ENCODE data around the gene UBA3.
A peak's percentile ranks its signal among the peaks of the same experiment; 100 is the strongest.

Gene UBA3

DNA sequence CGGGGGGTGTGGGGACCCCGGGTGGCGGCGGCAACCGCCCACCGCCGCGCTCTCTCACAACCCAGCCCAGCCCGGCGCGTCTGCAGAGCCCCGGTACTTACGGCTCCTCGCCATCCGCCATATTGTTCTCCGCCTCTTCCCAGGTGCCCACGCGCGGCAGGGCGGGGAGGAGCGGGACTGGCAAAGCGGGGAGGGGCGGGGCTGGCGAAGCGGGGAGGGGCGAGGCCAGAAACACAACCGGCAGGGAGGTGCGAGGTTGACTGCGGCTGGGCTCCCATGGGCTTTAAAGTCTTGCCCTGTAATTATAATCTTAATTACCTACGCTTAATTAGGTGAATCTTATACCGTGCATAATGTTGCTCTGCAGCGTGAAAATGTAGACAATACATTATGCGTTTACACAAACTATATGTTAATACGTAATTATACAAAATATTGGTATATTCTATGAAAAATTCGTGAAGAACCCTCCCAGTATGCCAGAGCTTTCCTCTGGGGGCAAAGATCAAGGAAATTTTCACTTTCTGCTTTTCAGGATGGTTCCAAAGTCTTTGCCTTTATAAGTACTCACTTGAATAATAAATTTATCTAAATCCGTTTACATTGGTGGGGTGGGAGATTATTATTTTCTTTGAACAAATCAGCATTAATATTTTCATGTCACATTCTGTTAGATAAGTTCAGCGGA is at the start of gene UBA3:
UBA3 (minus strand) TSS at position 133 of the 688 bp plus-strand sequence; CDS start at position 121, 12 bp downstream.
- DNase-seq (ENCODE audit: low read depth) = peak; percentile 56

GRCh38 chr3:69129531-69129930 is 49.4 kb upstream of the UBA3 start:
- DNase-seq (ENCODE audit: low read depth) = peak; percentile 47

- no peak for DNase-seq (ENCODE audit: low read depth)
Observed at GRCh38 chr3:69128509-69128908, 48.3 kb upstream of the UBA3 start.

DNA sequence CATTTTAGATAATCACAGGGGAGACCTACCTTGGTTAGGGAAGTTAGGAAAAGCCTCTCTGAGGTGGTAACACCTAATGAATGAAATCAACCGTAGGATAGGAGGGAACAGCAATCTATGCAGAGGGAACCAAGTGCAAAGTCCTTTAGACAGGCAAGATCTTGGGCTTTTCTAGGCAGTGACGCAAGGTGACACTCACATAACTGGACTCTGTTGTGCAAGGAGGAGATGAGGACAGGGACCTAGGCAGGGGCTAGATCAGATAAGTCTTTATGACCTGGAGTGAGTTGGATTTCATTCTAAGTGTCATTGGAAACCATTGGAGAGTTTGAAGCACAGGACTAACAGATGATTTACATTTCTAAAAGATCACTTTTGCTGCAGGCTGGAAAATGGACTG is 46.8 kb upstream of the UBA3 start:
- DNase-seq (ENCODE audit: low read depth) = no peak

- DNase-seq (ENCODE audit: low read depth) = no peak
Observed at GRCh38 chr3:69126216-69126615, 46.1 kb upstream of the UBA3 start.

- DNase-seq (ENCODE audit: low read depth) = no peak
Observed at GRCh38 chr3:69122403-69122802, 42.2 kb upstream of the UBA3 start, which contains the start of gene LMOD3. TSS of gene LMOD3 (minus strand) at chr3:69122595. CDS start at chr3:69122386, 209 bp downstream.

DNA sequence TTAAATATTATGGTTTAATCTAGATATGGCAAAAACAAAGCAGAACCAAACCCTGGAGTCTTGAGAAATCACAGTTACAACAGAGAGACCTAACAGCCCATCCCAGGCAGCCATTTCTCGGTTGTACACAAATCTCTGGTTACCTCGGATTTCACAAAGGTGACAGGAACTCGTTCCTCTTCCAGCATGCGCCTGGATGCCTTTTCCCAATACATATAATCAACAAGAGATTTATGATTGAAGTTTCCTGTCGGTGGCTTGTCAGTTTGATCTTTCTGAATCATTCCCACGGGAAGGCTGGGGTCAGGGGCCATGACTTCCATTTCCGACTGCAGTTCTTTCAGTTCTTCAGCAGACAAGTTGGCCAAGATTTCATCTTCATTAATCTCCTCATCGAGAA is 41.8 kb upstream of the UBA3 start:
- DNase-seq (ENCODE audit: low read depth) = no peak

DNA sequence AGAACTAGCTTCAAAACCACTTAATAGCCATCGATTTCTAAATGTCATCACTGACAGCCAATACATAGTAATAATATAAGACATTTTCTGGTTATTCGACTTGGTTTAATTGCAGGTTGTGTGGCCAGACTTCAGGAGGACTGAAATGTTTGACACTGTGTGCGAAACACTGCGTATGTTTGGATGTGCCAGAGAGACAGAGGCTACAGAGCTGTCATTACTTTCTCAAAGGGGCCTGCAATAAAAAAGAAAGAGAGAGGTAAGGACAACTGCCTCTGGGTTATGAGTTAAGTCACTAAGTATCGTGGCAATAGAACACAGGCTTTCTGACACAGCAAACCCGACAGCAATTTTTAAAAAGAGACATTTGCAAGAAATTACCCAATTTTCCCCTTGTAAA is 41.3 kb upstream of the UBA3 start:
- DNase-seq (ENCODE audit: low read depth) = no peak

GRCh38 chr3:69120879-69121464 is 40.8 kb upstream of the UBA3 start:
- DNase-seq (ENCODE audit: low read depth) = peak; percentile 42

- DNase-seq (ENCODE audit: low read depth) = no peak
Observed at GRCh38 chr3:69119681-69120080, 39.5 kb upstream of the UBA3 start.

DNA sequence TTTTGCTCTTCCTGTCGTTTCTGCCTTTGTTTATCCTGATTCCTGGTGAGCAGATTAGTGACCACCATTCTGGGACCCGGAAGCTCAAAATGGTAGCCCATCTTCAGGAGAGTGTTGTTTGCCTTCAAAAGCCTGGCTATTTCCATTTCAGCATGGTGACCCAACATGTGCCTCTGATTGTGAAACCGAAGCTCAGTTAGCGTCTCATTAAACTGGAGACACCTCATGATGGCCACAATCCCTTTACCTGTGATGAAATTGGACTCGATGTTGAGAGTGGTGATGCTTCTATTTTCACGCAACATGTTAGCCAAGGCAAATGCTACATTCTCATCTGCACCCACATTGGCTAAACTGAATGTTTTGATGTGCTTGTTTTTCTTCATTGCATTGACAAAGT is 39.0 kb upstream of the UBA3 start:
- no peak for DNase-seq (ENCODE audit: low read depth)

- no peak for DNase-seq (ENCODE audit: low read depth)
Observed at GRCh38 chr3:69118555-69118954, 38.4 kb upstream of the UBA3 start.

DNA sequence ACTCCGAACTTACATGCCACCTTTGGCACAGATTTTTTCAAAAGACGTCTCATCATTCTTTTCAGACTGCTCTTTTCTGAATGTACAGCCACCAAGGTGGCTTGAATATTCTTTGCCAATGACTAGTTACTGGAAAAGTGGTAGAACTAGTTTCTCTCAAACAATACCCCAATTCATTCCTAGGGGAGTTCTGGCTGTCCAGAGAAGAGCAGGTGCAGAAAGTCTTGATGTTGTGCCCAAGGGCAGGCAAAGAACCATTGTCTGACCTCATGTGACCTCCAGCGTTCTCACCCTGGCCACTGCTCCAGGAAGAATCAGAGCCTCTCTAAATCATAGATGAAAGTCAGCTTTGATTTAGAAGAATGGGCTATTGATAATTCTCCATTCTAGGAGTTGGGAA is 36.7 kb upstream of the UBA3 start:
- DNase-seq (ENCODE audit: low read depth) = no peak

DNA sequence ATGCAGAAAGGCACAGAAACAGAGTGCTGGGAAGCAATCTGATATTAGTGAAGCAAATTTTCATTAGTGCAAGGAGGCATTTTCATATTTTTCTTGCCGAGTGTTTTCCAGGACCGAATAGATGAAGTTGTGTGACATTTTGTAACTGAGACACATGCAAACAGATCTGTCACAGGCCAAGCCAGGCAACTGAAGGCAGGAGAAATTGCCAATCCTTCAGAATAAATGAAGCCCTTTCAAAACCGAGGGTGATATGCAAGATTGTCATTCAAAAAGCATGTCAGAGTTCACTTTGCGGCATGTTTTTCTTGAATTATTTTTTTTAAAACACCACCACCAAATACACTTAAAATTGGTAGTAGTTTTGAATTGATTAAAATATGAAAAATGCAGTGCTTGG is 36.0 kb upstream of the UBA3 start:
- DNase-seq (ENCODE audit: low read depth) = no peak

DNA sequence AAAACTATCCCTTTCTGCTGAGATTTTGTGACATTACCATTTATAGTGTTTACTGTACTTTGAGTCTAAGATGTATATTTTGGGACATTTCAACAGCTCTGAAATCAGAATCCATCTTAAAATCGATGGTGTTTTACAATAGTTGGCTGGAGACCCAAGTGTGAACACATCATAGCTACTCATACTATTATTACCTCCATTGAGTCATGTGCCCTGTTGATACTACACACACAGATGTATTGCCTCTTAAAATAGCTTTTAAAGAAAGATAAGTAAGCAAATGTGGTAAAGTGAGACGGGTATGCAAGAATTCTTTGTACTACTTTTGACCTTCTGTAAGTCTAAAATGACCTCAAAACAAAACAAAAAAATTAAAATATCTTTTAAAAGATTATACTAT is 35.6 kb upstream of the UBA3 start:
- no peak for DNase-seq (ENCODE audit: low read depth)

DNA sequence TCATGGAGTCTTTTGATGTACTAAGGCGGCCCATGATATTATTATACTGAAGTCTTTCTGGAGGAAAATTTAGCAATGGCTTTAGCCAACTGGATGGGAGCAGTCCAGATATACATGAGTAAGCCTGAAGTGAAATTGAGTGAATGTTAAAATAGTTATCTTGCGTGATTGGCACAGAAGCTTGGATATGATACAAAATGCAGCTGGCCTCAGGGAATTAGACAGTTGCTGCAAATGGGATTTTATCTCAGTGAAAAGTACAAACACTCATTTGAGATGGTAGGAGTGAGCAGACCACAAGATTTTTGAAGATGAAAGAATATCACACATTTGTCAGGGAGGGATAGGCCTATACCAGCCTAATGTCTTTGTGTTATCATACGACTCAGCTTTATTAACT is 33.4 kb upstream of the UBA3 start:
- DNase-seq (ENCODE audit: low read depth) = no peak

DNA sequence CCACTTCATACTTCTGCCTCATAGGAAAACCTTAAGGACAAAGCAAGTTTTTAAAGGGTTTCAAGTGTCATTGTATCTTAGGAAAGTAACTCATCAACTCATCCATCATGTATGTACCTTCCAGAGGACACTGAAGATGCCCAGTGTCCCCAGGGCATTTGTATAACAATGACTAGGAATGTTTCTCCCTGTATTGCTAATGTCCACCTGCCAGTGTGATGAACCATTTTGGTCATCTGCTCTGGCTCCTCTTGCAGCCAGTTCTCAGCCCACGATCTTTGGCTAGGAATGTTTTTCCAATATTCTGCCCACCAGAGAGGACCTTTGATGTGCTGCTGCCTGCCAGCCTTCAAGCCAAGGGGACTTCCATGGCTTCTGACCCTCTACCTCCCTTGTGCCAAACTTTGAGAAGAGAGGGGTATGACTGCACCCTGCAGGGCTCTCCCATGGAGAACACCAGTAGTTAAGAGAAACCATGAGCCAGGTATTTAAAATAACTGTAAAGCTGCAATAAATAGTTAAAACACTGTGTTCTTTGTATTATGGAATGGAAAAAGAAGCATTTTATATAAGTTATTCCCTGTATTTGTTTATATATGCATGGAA is 30.9 kb upstream of the UBA3 start:
- DNase-seq (ENCODE audit: low read depth) = no peak

GRCh38 chr3:69108811-69109210 is 28.6 kb upstream of the UBA3 start:
- DNase-seq (ENCODE audit: low read depth) = no peak

DNA sequence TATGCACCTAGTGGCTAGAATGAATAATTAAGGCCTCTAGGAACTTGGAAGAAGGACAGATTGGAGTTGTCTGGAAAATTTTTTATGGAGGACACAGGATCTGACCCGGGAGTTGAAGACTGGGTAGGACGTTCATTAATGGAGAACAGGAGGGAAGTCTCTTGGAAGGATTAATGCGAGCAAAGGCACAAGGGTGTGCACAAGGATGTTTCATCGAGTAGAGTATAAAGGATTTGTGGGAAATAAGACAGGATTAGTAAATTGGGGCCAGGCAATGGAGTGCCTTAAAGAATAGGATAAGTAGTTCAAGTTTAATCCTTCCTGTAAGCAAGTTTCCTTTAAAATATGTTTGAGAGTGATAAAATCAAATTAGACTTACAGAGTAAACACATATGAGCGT is 27.7 kb upstream of the UBA3 start:
- no peak for DNase-seq (ENCODE audit: low read depth)

DNA sequence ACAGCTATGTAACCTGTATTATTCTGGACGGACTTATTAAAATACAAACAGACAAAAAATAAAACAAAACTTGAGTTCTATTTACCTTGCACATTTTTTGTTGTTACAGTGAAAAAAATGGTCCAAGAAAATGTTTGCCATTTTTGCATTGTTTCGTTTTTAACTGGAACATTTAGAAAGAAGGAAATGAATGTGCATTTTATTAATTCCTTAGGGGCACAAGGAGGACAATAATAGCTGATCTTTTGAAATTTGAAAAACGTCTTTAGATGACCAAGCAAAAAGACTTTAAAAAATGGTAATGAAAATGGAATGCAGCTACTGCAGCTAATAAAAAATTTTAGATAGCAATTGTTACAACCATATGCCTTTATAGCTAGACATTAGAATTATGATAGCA is 25.2 kb upstream of the UBA3 start:
- no peak for DNase-seq (ENCODE audit: low read depth)

- DNase-seq (ENCODE audit: low read depth) = no peak
Observed at GRCh38 chr3:69104586-69104985, 24.4 kb upstream of the UBA3 start.

GRCh38 chr3:69103123-69103522 is 23.0 kb upstream of the UBA3 start:
- DNase-seq (ENCODE audit: low read depth) = no peak

DNA sequence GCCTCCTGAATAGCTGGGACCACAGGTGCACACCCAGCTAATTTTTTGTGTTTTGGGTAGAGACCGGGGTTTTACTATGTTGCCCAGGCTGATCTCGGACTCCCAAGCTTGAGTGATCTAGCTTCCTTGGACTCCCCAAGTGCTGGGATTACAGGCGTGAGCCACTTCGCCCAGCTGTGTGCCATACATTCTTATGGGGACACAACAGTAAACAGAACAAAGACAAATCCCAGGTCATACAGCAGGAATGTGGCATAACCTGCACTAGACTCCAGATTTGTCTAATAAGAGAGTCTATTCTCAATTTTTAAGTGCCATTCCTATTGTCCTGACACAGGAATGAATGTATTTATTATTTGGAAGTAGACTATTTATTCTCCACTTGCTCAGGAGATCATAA is 22.2 kb upstream of the UBA3 start:
- no peak for DNase-seq (ENCODE audit: low read depth)

DNA sequence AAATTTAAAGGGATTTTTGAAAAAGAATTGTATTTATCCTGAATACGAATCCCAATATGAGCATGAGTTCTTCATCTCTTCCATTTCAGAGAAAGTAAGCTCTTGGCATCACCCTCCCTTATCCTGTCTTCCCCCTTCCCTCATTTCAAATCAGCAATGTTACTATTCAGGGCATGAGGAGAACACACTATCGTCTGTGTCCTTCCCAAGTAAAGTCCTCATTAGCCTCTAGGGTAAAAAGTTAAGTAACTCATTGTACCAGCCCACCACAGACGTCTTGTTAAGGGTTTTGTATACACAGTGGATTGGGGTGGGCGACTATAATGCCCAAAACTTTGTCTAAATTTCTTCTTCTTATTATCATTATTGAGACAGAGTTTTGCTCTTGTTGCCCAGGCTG is 19.4 kb upstream of the UBA3 start:
- no peak for DNase-seq (ENCODE audit: low read depth)
